Neural crest cell (in vitro differentiated cells): ENCODE data around the gene PRKCE. TPM values are rescaled to one million over a fixed set of nuclear protein-coding genes. Genes with fewer than 3 reads are reported as not detected.

ENCODE experiments used
- DNase-seq: peaks from one replicate; pipeline ENCODE4 v3.0.0; 2021; ENCODE audit warnings: low read depth, mixed read lengths, low spot score
- H3K27ac Mint-ChIP-seq: one replicate; pipeline ENCODE4 v1.8.0; 2021; ENCODE audit warnings: mild to moderate bottlenecking, mixed read lengths; ENCODE audit not compliant: unreplicated experiment
- H3K27me3 Mint-ChIP-seq: 2 replicates; pipeline ENCODE4 v1.8.0; 2021; ENCODE audit warnings: low read depth, mild to moderate bottlenecking, mixed read lengths
- H3K36me3 Mint-ChIP-seq: 2 replicates; pipeline ENCODE4 v1.8.0; 2021; ENCODE audit warnings: low read depth, mild to moderate bottlenecking, mixed read lengths
- H3K4me1 Mint-ChIP-seq: 2 replicates; pipeline ENCODE4 v1.8.0; 2021; ENCODE audit warnings: mixed read lengths
- H3K4me3 Mint-ChIP-seq: one replicate; pipeline ENCODE4 v1.8.0; 2021; ENCODE audit warnings: mild to moderate bottlenecking, mixed read lengths
- H3K9me3 Mint-ChIP-seq: 2 replicates; pipeline ENCODE4 v1.8.0; 2021; ENCODE audit warnings: mixed read lengths
- CTCF ChIP-seq: fragments of 200-600 bp; sonication (generic); conservative IDR thresholded peaks from 2 replicates; pipeline ENCODE4 v1.5.0; 2021; ENCODE audit warnings: antibody characterized with exemption, mild to moderate bottlenecking
- total RNA-seq: library from RNA; stranded (reverse); gene quantifications from 2 replicates; pipeline ENCODE4 v1.2.1, GENCODE V29; 2021

PRKCE gene
- total RNA-seq, 1 donor from 2014 or later: 15.6 TPM

GRCh38 chr2:45892757-45893156 lies 241.3 kb downstream of the PRKCE start:
- DNase-seq: no peak
- no peak overlapping the region for H3K4me3 Mint-ChIP-seq
- peaks cover 24% of the 10 kb centered on the region for H3K4me1 Mint-ChIP-seq
- no peak overlapping the region for H3K27ac Mint-ChIP-seq
- no peaks in the 10 kb centered on the region for H3K27me3 Mint-ChIP-seq
- no peaks in the 10 kb centered on the region for H3K36me3 Mint-ChIP-seq
- no peaks in the 10 kb centered on the region for H3K9me3 Mint-ChIP-seq
- no peak for TF ChIP-seq CTCF

GRCh38 chr2:45894211-45894610 lies 242.7 kb downstream of the PRKCE start:
- no peaks in the 10 kb centered on the region for H3K27me3 Mint-ChIP-seq
- no peak overlapping the region for H3K27ac Mint-ChIP-seq

DNA sequence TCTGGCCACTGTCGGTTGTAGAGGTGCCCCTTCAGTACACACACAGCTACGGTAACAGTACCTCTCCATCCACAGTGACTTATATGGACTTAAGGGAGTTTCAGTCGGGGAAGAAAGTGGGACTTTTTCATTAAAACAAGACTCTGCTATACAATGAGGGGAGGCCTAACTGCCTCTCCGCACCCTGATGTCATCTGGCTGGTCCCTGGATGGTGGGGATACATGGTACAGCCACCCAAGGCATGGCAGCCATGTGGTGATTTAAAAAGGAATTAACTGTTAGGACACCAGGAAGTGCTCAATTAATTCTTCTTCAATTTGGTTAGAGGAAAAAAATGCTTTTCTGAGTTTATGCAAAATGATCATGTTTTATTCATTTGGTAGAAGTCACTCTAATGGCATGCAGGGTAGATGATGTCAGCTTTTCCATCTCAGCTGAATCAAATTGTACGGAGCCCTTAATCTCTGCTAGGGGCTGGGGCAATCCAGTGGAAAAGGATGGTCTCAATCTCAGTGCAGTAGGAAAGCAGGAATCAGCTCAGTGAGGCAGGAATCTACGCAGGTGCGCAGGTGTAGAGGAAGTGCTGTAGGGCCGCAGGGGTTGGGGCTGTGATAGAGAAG lies 243.9 kb downstream of the PRKCE start:
- no peaks in the 10 kb centered on the region for H3K9me3 Mint-ChIP-seq
- H3K27ac Mint-ChIP-seq: peak overlapping the region; percentile 91
- no peak for TF ChIP-seq CTCF
- H3K4me1 Mint-ChIP-seq: peaks cover 20% of the 10 kb centered on the region
- H3K27me3 Mint-ChIP-seq: no peaks in the 10 kb centered on the region
- no peak for DNase-seq
- H3K4me3 Mint-ChIP-seq: no peak overlapping the region
- no peaks in the 10 kb centered on the region for H3K36me3 Mint-ChIP-seq

More at GRCh38 chr2:45894211-45894610, 242.7 kb downstream of the PRKCE start:
- H3K4me3 Mint-ChIP-seq: no peak overlapping the region
- no peaks in the 10 kb centered on the region for H3K36me3 Mint-ChIP-seq
- no peaks in the 10 kb centered on the region for H3K9me3 Mint-ChIP-seq
- no peak for DNase-seq
- H3K4me1 Mint-ChIP-seq: peaks cover 20% of the 10 kb centered on the region
- no peak for TF ChIP-seq CTCF

- Mint-ChIP-seq H3K4me3 (no peak overlapping the region), H3K27me3 (no peaks in the 10 kb centered on the region), H3K4me1 (peaks cover 20% of the 10 kb centered on the region), H3K36me3 (no peaks in the 10 kb centered on the region), H3K9me3 (no peaks in the 10 kb centered on the region), H3K27ac (no peak overlapping the region)
- no peak for TF ChIP-seq CTCF
- DNase-seq: no peak
Measured at GRCh38 chr2:45896311-45896710, 244.8 kb downstream of the PRKCE start.

DNA sequence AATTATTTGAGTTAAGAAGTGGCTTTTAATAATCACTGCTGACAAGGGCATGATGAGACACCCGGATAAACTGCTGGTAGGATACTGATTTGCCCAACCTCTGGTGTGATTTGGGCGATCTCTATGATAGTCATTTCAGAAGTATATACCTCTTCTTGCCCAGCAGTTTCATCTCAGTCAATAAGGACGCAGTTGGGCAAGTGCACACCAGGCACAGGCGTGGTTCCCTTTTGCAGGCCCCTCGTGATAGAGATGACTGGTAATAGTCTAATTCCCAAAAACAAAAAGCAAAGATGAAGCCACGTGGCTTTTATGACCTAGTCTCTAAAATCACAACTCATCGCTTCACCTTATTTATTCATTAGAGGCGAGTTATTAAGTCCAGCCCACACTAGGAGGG lies 246.4 kb downstream of the PRKCE start:
- TF ChIP-seq CTCF: no peak
- H3K36me3 Mint-ChIP-seq: no peaks in the 10 kb centered on the region
- no peak for DNase-seq
- no peaks in the 10 kb centered on the region for H3K9me3 Mint-ChIP-seq
- peaks cover 10% of the 10 kb centered on the region for H3K4me1 Mint-ChIP-seq
- H3K27ac Mint-ChIP-seq: no peak overlapping the region
- H3K4me3 Mint-ChIP-seq: no peak overlapping the region
- no peaks in the 10 kb centered on the region for H3K27me3 Mint-ChIP-seq
